ENCODE results near the gene TRAFD1. TPM values are rescaled to one million over a fixed set of nuclear protein-coding genes. Genes with fewer than 3 reads are reported as not detected.
A peak's percentile ranks its signal among the peaks of the same experiment; 100 is the strongest.

The TRAFD1 gene
- total and polyA plus RNA-seq, 9 of the 15 experiments (the other 6 are each of a cell fraction or from before 2014, with no cell fraction given) = 41.3 to 85.5 (median 54.5) TPM

- TF ChIP-seq ZNF124 (CRISPR knock-in tag; IDR thresholded peaks at IDR 0.05) (no peak), ZBTB9 (CRISPR knock-in tag; IDR thresholded peaks at IDR 0.05) (no peak), PHF20 (IDR thresholded peaks at IDR 0.05; ENCODE audit: partially characterized antibody) (no peak), ZNF561 (CRISPR knock-in tag; conservative IDR thresholded peaks at IDR 0.05) (no peak), RBM15 (IDR thresholded peaks at IDR 0.05; ENCODE audit: insufficient read depth, low read length) (no peak), C11orf30 (IDR thresholded peaks at IDR 0.05; ENCODE audit: low read depth) (no peak), CHD1 (IDR thresholded peaks at IDR 0.05; ENCODE audit: low read length) (peak; percentile 59), DMBX1 (CRISPR knock-in tag; IDR thresholded peaks at IDR 0.05; ENCODE audit: borderline replicate concordance) (no peak), ETS1 (conservative IDR thresholded peaks at IDR 0.05; ENCODE audit: control insufficient read depth, low read depth, low read length) (peak; percentile 75), ZNF277 (CRISPR knock-in tag; IDR thresholded peaks at IDR 0.05; ENCODE audit: borderline replicate concordance) (no peak), TEAD2 (tag; IDR thresholded peaks at IDR 0.05) (no peak), ZNF280A (IDR thresholded peaks at IDR 0.05; ENCODE audit: low read depth, partially characterized antibody) (no peak), RREB1 (CRISPR knock-in tag; IDR thresholded peaks at IDR 0.05) (no peak)
Observed at GRCh38 chr12:112108202-112109079, 16.9 kb upstream of the TRAFD1 start, which contains the start of gene NAA25 (continued).
